Measurements from ENCODE around the gene NCAPG2.

NCAPG2 gene

DNA sequence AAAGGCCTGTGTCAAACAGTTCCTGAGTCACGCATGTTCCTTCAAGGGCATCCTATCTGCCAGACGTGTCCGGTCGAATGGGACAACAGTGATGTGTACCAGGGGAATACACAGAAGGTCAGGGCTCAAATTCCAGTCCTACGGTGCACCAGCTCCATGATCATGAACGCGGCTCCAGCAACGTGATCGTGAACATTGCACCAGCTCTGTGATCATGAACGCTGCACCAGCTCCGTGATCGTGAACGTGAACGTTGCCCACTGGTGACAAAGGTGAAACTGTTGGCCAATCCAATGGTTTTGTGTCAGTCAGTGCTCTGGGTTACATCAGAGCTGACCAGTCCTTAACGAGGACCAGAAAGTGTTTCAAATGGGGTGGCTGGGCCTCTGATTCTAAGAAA, 112.7 kb downstream of the NCAPG2 start:
- no peak overlapping the region for H3K4me3 ChIP-seq (ENCODE audit: low read depth, low read length)
- ChIA-PET POLR2A (no interaction called here), CTCF (no interaction called here)
- TF ChIP-seq, protein P1, sequence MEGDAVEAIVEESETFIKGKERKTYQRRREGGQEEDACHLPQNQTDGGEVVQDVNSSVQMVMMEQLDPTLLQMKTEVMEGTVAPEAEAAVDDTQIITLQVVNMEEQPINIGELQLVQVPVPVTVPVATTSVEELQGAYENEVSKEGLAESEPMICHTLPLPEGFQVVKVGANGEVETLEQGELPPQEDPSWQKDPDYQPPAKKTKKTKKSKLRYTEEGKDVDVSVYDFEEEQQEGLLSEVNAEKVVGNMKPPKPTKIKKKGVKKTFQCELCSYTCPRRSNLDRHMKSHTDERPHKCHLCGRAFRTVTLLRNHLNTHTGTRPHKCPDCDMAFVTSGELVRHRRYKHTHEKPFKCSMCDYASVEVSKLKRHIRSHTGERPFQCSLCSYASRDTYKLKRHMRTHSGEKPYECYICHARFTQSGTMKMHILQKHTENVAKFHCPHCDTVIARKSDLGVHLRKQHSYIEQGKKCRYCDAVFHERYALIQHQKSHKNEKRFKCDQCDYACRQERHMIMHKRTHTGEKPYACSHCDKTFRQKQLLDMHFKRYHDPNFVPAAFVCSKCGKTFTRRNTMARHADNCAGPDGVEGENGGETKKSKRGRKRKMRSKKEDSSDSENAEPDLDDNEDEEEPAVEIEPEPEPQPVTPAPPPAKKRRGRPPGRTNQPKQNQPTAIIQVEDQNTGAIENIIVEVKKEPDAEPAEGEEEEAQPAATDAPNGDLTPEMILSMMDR (IDR thresholded peaks at IDR 0.05; ENCODE audit: insufficient read depth, low read length, missing control alignments), result no peak
- no peak for DNase-seq (ENCODE audit: low read depth, low spot score)

DNA sequence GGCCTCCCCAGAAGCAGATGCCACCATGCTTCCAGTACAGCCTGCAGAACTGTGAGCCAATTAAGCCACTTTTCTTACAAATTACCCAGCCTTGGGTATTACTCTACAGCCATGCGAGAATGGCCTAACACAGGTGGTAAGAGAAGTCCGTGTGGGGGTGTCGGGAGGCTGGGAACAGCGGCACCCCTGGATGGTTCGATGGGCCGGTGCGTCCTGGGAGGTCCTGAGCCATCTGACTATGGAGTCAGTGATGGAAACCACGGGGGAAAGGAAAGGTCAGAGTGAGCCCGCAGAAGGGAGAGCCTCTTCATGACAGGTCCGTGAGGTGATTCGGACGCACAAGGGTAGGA, 114.4 kb downstream of the NCAPG2 start:
- DNase-seq (ENCODE audit: low read depth, low spot score), result no peak
- no peak overlapping the region for H3K4me3 ChIP-seq (ENCODE audit: low read depth, low read length)
- ChIA-PET CTCF (no interaction called here), POLR2A (no interaction called here)
- TF ChIP-seq, protein P1 (IDR thresholded peaks at IDR 0.05; ENCODE audit: insufficient read depth, low read length, missing control alignments), result no peak

DNA sequence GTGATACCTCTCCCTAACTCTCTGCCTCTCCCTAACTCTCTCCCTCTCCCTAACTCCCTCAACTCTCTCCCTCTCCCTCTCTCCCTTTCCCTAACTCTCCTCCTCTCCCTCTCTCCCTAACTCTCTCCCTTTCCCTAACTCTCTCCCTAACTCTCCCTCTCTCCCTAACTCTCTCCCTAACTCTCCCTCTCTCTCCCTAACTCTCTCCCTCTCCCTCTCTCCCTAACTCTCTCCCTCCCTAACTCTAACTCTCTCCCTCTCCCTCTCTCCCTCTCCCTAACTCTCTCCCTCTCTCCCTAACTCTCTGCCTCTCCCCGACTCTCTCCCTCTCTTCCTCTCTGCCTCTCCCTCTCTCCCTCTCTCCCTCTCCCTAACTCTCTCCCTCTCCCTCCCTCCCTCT, 115.0 kb downstream of the NCAPG2 start:
- no peak for DNase-seq (ENCODE audit: low read depth, low spot score)
- H3K4me3 ChIP-seq (ENCODE audit: low read depth, low read length), result no peak overlapping the region
- ChIA-PET CTCF (no interaction called here), POLR2A (no interaction called here)
- TF ChIP-seq, protein P1 (IDR thresholded peaks at IDR 0.05; ENCODE audit: insufficient read depth, low read length, missing control alignments), result no peak

DNA sequence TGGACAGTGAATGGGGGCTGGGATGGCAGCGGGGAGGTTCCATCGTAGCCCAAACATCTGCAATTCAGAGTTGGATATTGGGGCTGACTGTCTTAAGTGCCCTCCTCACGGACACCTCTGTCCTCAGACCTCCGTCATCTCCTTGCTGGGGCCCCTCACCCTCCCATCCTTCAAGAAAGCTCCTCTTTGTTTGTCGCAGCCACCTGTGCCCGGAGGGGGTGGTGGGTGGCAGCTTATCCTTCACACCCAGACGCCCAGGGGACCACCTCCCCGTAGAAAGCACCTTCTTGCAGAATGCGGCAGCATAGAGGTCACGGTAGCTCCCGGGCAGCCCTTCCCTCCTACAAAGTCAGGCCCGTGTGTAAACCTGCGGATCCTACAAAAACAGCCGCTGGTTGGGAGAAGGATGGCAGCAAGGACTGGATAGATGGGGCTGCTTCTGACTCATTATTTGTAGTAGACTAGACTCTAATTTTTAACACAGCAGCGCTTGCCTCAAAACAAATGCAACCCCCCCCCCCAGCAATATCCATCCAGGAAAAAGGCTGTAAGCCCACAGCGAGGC, 115.6 kb downstream of the NCAPG2 start:
- ChIA-PET CTCF (no interaction called here), POLR2A (no interaction called here)
- H3K4me3 ChIP-seq (ENCODE audit: low read depth, low read length), result no peak overlapping the region
- no peak for DNase-seq (ENCODE audit: low read depth, low spot score)
- TF ChIP-seq, protein P1 (IDR thresholded peaks at IDR 0.05; ENCODE audit: insufficient read depth, low read length, missing control alignments), result no peak

DNA sequence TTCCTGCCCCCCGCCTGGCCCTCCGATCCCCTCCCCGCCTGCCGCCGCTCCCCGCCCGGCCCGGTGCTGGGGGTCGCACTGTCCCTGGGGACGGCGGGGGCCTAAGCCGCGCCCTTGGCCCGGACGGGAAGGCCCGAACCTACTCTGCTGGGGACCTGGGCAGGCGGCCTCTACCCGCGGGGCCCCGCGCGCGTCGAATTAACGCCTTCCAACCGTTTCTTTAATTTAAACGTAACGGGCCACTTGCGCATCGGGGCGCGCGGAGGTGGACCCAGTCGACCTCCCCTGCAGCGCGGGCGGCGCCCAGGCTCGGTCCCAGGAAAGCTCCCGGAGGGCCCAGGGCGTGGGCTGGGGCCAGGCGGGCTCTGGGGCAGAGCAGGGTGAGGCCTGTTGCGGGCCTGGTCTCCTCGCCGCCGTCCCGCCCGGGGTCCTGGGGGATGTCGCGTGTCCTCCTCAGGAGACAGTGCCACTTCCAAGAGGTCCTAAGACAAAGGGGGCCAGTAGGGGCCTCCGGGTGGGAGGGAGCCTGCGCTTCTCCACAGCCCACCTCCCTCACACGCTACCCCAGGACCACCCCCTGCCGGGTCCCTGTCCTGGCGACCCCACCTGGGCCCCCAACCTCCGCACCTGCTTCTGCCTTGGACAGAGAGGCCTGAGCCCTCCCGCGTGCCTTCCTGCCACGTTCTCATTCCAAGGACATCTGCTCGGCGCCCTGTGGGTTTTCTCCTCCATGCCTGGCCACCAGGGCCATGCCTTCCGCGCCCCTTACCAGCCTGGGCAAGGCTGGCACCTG, 116.3 kb downstream of the NCAPG2 start:
- TF ChIP-seq, protein P1 (IDR thresholded peaks at IDR 0.05; ENCODE audit: insufficient read depth, low read length, missing control alignments), result no peak
- ChIA-PET POLR2A (no interaction called here), CTCF (no interaction called here)
- H3K4me3 ChIP-seq (ENCODE audit: low read depth, low read length), result peak overlapping the region; percentile 49
- DNase-seq (ENCODE audit: low read depth, low spot score), result no peak

DNA sequence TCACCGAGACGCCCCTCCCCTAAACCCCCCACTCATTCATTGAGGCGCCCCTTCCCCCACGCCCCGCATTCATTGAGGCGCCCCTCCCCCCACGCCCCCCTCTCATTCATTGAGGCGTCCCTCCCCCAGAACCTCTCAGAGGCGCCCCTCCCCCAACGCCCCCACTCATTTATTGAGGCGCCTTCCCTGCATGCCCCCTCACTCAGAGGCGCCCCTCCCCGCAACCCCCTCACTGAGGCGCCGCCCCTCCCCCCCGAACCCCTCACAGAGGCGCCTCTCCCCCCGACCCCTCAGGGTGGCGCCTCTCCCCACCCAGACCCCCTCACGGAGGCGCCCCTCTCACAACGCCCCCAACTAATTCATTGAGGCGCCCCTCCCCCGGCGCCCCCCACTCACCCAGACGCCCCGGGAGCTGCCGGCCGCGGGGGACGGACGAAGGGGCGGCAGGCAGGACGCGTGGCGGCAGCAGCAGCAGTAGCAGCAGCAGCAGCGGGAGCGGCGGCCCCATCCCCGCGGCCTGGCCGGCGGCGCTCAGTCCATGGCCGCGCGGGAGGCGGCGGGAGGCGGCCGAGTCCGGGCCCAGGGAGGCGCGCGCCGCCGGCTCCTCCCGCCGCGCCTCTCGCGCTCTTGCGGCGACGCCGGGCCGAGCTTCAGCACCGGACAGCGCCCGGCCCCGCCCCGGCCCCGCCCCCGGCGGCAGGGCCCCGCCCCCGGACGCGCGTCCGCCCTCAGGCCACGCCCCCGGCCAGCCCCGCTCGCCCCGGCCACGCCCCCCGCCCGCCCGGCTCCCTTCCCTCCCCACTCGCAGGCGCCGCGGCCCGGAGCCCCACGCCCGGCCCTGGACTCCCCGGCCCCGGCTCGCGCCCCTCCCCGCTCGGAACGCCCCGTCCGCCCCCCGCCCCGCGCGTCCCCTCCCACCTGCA, 117.2 kb downstream of the NCAPG2 start, which contains the start of gene PTPRN2:
Gene PTPRN2 (minus strand): TSS at position 662 of the 923 bp plus-strand sequence.
- ChIA-PET POLR2A (no interaction called here), CTCF (no interaction called here)
- DNase-seq (ENCODE audit: low read depth, low spot score), result no peak
- H3K4me3 ChIP-seq (ENCODE audit: low read depth, low read length), result peak within 1 kb of the TSS; percentile 49
- TF ChIP-seq, protein P1 (IDR thresholded peaks at IDR 0.05; ENCODE audit: insufficient read depth, low read length, missing control alignments), result no peak
